ENCODE results near the gene GPD1L. TPM values are rescaled to one million over a fixed set of nuclear protein-coding genes. Genes with fewer than 3 reads are reported as not detected.
"Not testable (repeated sequence)": the region's sequence is repeated elsewhere in the genome, so short reads cannot be mapped to it uniquely, and the experiment has no call there.

Gene GPD1L
- total RNA-seq, 3 donors from 2014 or later (not counting 1 experiment from before 2014, with no cell fraction given), result 14.8 to 35.3 (median 28.4) TPM

DNA sequence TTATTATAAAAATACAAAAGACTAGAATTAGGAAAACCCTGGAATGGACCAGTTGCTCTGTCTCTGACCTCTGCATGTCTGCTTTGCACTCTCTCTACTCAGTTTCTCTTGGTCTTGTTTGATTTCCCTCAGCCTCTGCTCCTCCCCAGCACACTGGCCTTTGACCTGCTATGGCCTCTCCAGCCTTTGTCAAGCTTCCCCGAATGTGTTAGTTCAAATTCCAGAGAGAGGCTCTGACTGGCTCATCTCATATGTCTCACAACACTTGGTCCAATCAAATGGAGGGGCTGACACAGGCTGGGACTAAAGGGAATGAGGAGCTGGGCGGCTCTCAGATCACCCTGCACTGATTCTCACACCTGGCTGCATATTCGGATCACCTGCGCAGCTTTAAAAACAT, 79.7 kb downstream of the GPD1L start:
- peaks cover 11 to 20% of the 10 kb centered on the region in 2 donors for H3K27me3 Mint-ChIP-seq (ENCODE audit: low read depth in 2 of 2)
- no peaks in the 10 kb centered on the region for H3K9me3 Mint-ChIP-seq
- no peaks in the 10 kb centered on the region for H3K4me1 Mint-ChIP-seq
- Histone ChIP-seq H3K4me1 (ENCODE audit: control insufficient read depth, insufficient read depth, low read length) (no peaks in the 10 kb centered on the region), H3K27ac (ENCODE audit: low read length) (no peak overlapping the region), H3K27me3 (ENCODE audit: control insufficient read depth, insufficient read depth, low read length) (no peaks in the 10 kb centered on the region), H3K9me3 (ENCODE audit: control insufficient read depth, insufficient read depth, low read length) (no peaks in the 10 kb centered on the region), H3K4me3 (ENCODE audit: low read length) (no peak overlapping the region), H3K36me3 (ENCODE audit: control insufficient read depth, insufficient read depth, low read length) (no peaks in the 10 kb centered on the region)
- H3K27ac Mint-ChIP-seq, result no peak overlapping the region
- intact Hi-C loops (cut with micrococcal nuclease), result no loop called here
- no peak for DNase-seq
- TF ChIP-seq, protein P1, sequence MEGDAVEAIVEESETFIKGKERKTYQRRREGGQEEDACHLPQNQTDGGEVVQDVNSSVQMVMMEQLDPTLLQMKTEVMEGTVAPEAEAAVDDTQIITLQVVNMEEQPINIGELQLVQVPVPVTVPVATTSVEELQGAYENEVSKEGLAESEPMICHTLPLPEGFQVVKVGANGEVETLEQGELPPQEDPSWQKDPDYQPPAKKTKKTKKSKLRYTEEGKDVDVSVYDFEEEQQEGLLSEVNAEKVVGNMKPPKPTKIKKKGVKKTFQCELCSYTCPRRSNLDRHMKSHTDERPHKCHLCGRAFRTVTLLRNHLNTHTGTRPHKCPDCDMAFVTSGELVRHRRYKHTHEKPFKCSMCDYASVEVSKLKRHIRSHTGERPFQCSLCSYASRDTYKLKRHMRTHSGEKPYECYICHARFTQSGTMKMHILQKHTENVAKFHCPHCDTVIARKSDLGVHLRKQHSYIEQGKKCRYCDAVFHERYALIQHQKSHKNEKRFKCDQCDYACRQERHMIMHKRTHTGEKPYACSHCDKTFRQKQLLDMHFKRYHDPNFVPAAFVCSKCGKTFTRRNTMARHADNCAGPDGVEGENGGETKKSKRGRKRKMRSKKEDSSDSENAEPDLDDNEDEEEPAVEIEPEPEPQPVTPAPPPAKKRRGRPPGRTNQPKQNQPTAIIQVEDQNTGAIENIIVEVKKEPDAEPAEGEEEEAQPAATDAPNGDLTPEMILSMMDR (IDR thresholded peaks at IDR 0.05), result no peak
- 94% methylated on average over 4 of the region's 4 CpGs for WGBS (ENCODE audit: insufficient coverage)
- ATAC-seq, result no peak
- no peak overlapping the region for H3K4me3 Mint-ChIP-seq
- H3K36me3 Mint-ChIP-seq, result no peaks in the 10 kb centered on the region

DNA sequence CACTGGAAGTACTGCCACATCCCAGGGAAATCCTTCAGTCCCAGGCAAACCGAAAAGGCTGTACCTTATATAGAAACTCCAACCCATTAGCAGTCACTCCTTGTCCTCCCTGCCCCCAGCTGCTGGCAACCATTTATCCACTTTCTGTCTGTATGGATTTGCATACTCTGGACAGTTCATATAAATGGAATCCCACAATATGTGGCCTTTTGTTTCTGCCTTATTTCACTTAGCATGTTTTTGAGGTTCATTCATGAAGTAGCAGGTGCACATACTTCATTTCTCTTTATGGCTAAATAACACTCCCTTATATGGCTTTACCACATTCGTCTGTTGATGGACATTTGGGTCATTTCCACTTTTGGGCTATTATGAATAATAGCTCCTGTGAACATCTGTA, 80.5 kb downstream of the GPD1L start:
- no peak overlapping the region for H3K4me3 Mint-ChIP-seq
- no peaks in the 10 kb centered on the region for H3K9me3 Mint-ChIP-seq
- Histone ChIP-seq H3K9me3 (ENCODE audit: control insufficient read depth, insufficient read depth, low read length) (no peaks in the 10 kb centered on the region), H3K4me1 (ENCODE audit: control insufficient read depth, insufficient read depth, low read length) (no peaks in the 10 kb centered on the region), H3K27ac (ENCODE audit: low read length) (no peak overlapping the region), H3K36me3 (ENCODE audit: control insufficient read depth, insufficient read depth, low read length) (no peaks in the 10 kb centered on the region), H3K4me3 (ENCODE audit: low read length) (no peak overlapping the region), H3K27me3 (ENCODE audit: control insufficient read depth, insufficient read depth, low read length) (no peaks in the 10 kb centered on the region)
- intact Hi-C loops (cut with micrococcal nuclease), result no loop called here
- H3K36me3 Mint-ChIP-seq, result no peaks in the 10 kb centered on the region
- no peak for DNase-seq
- H3K4me1 Mint-ChIP-seq, result no peaks in the 10 kb centered on the region
- no peak for ATAC-seq
- 91% methylated on average over 2 of the region's 2 CpGs for WGBS (ENCODE audit: insufficient coverage)
- H3K27me3 Mint-ChIP-seq (ENCODE audit: low read depth in 2 of 2), result peaks cover 7 to 24% of the 10 kb centered on the region in 2 donors
- H3K27ac Mint-ChIP-seq, result no peak overlapping the region
- TF ChIP-seq, protein P1 (IDR thresholded peaks at IDR 0.05), result no peak

DNA sequence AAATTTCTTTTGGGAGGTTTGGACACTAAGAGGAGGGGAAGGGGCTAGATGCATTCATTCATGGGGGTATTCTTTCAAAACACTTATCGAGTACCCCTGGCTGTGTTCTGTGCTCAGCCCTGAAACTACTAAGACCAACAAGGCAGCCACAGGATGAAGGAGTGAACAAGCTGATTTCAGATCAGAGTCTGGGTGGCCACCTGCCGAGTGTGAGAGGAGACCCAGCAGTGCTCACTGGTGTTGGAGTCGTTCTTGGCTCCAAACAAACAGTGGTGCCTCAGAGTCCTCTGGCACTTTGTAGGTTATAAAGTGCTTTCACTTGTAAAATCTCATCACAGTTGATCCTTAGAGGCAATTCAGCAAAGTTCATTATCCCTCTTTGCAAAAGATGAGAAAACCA, 83.3 kb downstream of the GPD1L start:
- Mint-ChIP-seq H3K9me3 (no peaks in the 10 kb centered on the region), H3K27ac (no peak overlapping the region), H3K36me3 (no peaks in the 10 kb centered on the region), H3K27me3 (ENCODE audit: low read depth in 2 of 2) (peaks cover 6 to 16% of the 10 kb centered on the region in 2 donors), H3K4me3 (no peak overlapping the region), H3K4me1 (no peaks in the 10 kb centered on the region)
- Histone ChIP-seq H3K36me3 (ENCODE audit: control insufficient read depth, insufficient read depth, low read length) (no peaks in the 10 kb centered on the region), H3K4me3 (ENCODE audit: low read length) (no peak overlapping the region), H3K9me3 (ENCODE audit: control insufficient read depth, insufficient read depth, low read length) (no peaks in the 10 kb centered on the region), H3K27me3 (ENCODE audit: control insufficient read depth, insufficient read depth, low read length) (no peaks in the 10 kb centered on the region), H3K4me1 (ENCODE audit: control insufficient read depth, insufficient read depth, low read length) (no peaks in the 10 kb centered on the region), H3K27ac (ENCODE audit: low read length) (no peak overlapping the region)
- intact Hi-C loops (cut with micrococcal nuclease), result no loop called here
- TF ChIP-seq, protein P1 (IDR thresholded peaks at IDR 0.05), result no peak
- DNase-seq (no peak), ATAC-seq (no peak)
- 95% methylated on average over 3 of the region's 3 CpGs for WGBS (ENCODE audit: insufficient coverage)

DNA sequence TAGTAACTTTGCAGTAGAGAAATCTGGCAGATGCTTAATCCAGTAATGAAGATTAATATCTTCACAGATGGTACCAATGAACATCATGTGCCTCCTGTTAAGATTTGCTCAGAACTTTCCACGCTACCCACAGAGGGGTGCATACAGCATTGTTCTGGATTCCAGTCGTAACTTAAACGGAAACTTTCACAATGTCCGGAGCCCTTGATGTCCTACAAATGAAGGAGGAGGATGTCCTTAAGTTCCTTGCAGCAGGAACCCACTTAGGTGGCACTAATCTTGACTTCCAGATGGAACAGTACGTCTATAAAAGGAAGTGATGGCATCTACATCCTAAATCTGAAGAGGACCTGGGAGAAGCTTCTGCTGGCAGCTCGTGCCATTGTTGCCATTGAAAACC, 84.1 kb downstream of the GPD1L start:
- H3K27me3 ChIP-seq (ENCODE audit: control insufficient read depth, insufficient read depth, low read length); H3K27ac Mint-ChIP-seq; ATAC-seq; H3K27ac ChIP-seq (ENCODE audit: low read length); DNase-seq; H3K9me3 ChIP-seq (ENCODE audit: control insufficient read depth, insufficient read depth, low read length); intact Hi-C loops (cut with micrococcal nuclease); H3K4me3 Mint-ChIP-seq; H3K36me3 Mint-ChIP-seq; H3K4me1 ChIP-seq (ENCODE audit: control insufficient read depth, insufficient read depth, low read length); H3K4me3 ChIP-seq (ENCODE audit: low read length); H3K36me3 ChIP-seq (ENCODE audit: control insufficient read depth, insufficient read depth, low read length); H3K9me3 Mint-ChIP-seq; H3K4me1 Mint-ChIP-seq: not testable (repeated sequence)
- peaks cover 6 to 16% of the 10 kb centered on the region in 2 donors for H3K27me3 Mint-ChIP-seq (ENCODE audit: low read depth in 2 of 2)
- WGBS (ENCODE audit: insufficient coverage), result 80% methylated on average over 6 of the region's 6 CpGs

Data from natural killer cell (primary cell).